ENCODE results near the gene DUSP22.

DNA sequence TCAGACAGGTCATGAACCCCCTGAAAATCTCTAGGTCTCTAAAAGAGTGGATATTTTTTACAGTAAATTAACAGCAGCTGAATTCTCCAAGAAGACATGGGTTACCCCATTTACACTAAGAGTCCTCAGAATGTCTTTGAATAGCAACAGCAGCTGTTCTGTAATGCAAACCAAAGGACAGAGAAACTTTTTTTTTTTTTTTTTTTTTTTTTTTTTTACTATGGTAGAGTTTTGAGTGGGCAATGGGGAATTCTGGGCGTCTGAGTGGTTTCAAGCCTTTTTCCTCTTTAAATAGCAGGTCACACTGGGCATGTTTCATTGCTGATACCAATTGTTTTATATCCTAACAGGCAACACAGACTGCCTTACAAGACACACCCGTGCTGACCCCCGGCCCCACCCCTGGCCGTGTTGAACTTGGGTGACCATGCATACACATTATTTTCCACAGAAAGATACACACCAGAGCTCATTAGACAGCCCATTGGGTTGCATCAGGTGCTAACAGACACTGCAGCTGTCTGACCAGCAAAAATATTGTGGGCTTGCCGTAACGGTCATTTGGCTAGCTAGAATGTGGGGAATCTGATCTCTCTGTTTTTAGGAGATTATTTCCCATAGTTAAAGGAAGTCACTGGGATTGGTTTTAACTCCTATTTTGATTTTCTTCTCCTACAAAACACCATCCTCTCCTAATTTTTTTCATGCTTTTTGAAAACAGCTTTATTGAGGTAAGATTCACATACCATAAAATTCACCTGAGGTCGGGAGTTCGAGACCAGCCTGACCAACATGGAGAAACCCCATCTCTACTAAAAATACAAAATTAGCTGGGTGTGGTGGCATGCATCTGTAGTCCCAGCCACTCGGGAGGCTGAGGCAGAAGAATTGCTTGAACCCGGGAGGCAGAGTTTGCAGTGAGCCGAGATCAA, 72.6 kb downstream of the DUSP22 start:
- TF ChIP-seq MXI1 (IDR thresholded peaks at IDR 0.05; ENCODE audit: low read depth, low read length) (no peak), USF1 (IDR thresholded peaks at IDR 0.05; ENCODE audit: borderline replicate concordance, low read depth) (no peak), GABPA (IDR thresholded peaks at IDR 0.05; ENCODE audit: low read depth) (no peak), POLR2AphosphoS5 (IDR thresholded peaks at IDR 0.05; ENCODE audit: low read depth, low read length) (no peak), RXRA (IDR thresholded peaks at IDR 0.05; ENCODE audit: borderline replicate concordance, low read depth) (no peak), TAF1 (IDR thresholded peaks at IDR 0.05; ENCODE audit: borderline replicate concordance, low read depth, low read length) (no peak), EP300 (IDR thresholded peaks at IDR 0.05; ENCODE audit: borderline replicate concordance in 1 of 2, low read depth in 1 of 2, low read length in 1 of 2) (no peak)
- TF ChIP-seq, protein P1, sequence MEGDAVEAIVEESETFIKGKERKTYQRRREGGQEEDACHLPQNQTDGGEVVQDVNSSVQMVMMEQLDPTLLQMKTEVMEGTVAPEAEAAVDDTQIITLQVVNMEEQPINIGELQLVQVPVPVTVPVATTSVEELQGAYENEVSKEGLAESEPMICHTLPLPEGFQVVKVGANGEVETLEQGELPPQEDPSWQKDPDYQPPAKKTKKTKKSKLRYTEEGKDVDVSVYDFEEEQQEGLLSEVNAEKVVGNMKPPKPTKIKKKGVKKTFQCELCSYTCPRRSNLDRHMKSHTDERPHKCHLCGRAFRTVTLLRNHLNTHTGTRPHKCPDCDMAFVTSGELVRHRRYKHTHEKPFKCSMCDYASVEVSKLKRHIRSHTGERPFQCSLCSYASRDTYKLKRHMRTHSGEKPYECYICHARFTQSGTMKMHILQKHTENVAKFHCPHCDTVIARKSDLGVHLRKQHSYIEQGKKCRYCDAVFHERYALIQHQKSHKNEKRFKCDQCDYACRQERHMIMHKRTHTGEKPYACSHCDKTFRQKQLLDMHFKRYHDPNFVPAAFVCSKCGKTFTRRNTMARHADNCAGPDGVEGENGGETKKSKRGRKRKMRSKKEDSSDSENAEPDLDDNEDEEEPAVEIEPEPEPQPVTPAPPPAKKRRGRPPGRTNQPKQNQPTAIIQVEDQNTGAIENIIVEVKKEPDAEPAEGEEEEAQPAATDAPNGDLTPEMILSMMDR (IDR thresholded peaks at IDR 0.05), result no peak
- TF ChIP-seq, protein P2, sequence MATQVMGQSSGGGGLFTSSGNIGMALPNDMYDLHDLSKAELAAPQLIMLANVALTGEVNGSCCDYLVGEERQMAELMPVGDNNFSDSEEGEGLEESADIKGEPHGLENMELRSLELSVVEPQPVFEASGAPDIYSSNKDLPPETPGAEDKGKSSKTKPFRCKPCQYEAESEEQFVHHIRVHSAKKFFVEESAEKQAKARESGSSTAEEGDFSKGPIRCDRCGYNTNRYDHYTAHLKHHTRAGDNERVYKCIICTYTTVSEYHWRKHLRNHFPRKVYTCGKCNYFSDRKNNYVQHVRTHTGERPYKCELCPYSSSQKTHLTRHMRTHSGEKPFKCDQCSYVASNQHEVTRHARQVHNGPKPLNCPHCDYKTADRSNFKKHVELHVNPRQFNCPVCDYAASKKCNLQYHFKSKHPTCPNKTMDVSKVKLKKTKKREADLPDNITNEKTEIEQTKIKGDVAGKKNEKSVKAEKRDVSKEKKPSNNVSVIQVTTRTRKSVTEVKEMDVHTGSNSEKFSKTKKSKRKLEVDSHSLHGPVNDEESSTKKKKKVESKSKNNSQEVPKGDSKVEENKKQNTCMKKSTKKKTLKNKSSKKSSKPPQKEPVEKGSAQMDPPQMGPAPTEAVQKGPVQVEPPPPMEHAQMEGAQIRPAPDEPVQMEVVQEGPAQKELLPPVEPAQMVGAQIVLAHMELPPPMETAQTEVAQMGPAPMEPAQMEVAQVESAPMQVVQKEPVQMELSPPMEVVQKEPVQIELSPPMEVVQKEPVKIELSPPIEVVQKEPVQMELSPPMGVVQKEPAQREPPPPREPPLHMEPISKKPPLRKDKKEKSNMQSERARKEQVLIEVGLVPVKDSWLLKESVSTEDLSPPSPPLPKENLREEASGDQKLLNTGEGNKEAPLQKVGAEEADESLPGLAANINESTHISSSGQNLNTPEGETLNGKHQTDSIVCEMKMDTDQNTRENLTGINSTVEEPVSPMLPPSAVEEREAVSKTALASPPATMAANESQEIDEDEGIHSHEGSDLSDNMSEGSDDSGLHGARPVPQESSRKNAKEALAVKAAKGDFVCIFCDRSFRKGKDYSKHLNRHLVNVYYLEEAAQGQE (IDR thresholded peaks at IDR 0.05; ENCODE audit: low read depth, low read length), result no peak
